Nephron (organoid): ENCODE results near the gene PDILT.

Source experiments
- H3K27ac Mint-ChIP-seq, 3 experiments: 2 replicates each; pipeline ENCODE4 v1.8.0; 2020; ENCODE audit warnings: mixed read lengths in 3 of 3, mild to moderate bottlenecking in 2 of 3, moderate library complexity in 1 of 3
- H3K27me3 Mint-ChIP-seq: 2 replicates; pipeline ENCODE4 v1.8.0; 2021; ENCODE audit warnings: low read depth, mild to moderate bottlenecking, moderate library complexity, mixed read lengths
- H3K36me3 Mint-ChIP-seq: 2 replicates; pipeline ENCODE4 v1.8.0; 2020; ENCODE audit warnings: low read depth, mixed read lengths
- H3K4me1 Mint-ChIP-seq: 2 replicates; pipeline ENCODE4 v1.8.0; 2020; ENCODE audit warnings: mixed read lengths
- H3K4me3 Mint-ChIP-seq, 3 experiments: 2 replicates each; pipeline ENCODE4 v1.8.0; 2020; ENCODE audit warnings: mild to moderate bottlenecking in 3 of 3, mixed read lengths in 3 of 3, moderate library complexity in 2 of 3
- H3K9me3 Mint-ChIP-seq: 2 replicates; pipeline ENCODE4 v1.8.0; 2020; ENCODE audit warnings: mixed read lengths
- CTCF ChIP-seq, 3 experiments: fragments of 200-600 bp; sonication (generic); IDR thresholded peaks; one replicate each; pipeline ENCODE4 v1.5.0; 2021; ENCODE audit warnings: antibody characterized with exemption in 3 of 3; ENCODE audit not compliant: unreplicated experiment in 3 of 3

The PDILT gene

DNA sequence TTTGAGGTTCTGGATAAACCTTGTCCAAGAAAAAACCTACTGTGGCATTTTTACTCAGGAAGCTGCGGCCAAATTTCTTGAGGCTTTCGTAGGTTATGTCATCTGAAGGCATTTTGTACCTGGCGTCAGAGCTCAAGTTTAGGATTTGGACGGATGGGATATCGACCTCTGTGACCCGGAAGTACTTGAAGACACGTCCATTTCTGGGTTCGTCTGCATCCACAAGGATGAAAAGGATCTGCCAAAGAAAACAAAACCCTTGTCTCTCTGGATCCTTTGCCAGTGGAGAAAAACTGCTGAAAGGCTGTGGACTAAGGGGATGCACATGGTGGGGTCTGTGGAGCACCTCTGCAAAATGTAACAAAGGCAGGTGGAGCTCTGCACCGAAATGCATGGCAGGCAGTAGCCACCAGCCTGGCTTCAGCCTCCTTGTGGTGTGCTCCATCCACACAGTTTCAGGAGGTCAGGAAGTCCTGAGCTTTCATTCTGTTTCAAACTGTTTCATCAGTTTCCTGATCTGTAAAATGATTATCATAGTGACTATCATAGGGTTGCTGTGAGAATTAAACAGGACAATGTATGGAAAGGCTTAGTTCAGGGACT, 35.0 kb downstream of the PDILT start:
- Mint-ChIP-seq H3K4me1 (no peaks in the 10 kb centered on the region), H3K27ac (no peak overlapping the region), H3K4me3 (no peak overlapping the region), H3K9me3 (no peaks in the 10 kb centered on the region), H3K36me3 (no peaks in the 10 kb centered on the region), H3K27me3 (peaks cover 12% of the 10 kb centered on the region)
- no peak for TF ChIP-seq CTCF (IDR thresholded peaks at IDR 0.05; ENCODE audit: unreplicated experiment in 3 of 3)

GRCh38 chr16:20364051-20364450, 40.5 kb downstream of the PDILT start:
- H3K9me3 Mint-ChIP-seq: no peaks in the 10 kb centered on the region
- H3K4me1 Mint-ChIP-seq: no peaks in the 10 kb centered on the region

DNA sequence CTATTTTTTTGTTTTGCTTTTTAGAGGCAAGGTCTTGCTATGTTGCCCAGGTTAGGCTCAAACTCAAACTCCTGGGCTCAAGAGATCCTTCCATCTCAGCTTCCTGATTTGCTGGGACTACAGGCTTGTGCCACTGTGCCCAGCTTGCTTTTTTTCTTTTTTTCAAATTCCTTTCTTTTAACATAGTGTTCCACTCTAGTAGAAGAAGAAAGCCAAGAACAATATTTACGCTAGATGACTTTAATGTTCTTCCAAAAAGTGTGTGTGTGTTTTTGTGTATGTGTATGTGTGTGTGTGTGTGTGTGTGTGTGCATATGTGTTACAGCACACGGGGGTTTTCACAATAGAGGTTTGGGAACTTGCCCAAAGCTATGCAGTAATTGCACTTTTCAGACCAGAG, 41.3 kb downstream of the PDILT start:
- no peak overlapping the region for H3K27ac Mint-ChIP-seq
- H3K4me3 Mint-ChIP-seq: no peak overlapping the region
- no peaks in the 10 kb centered on the region for H3K36me3 Mint-ChIP-seq
- H3K4me1 Mint-ChIP-seq: no peaks in the 10 kb centered on the region
- no peaks in the 10 kb centered on the region for H3K9me3 Mint-ChIP-seq
- H3K27me3 Mint-ChIP-seq: peaks cover 11% of the 10 kb centered on the region
- no peak for TF ChIP-seq CTCF (IDR thresholded peaks at IDR 0.05; ENCODE audit: unreplicated experiment in 3 of 3)

More at GRCh38 chr16:20364051-20364450, 40.5 kb downstream of the PDILT start:
- H3K36me3 Mint-ChIP-seq: no peaks in the 10 kb centered on the region
- H3K4me3 Mint-ChIP-seq: no peak overlapping the region
- H3K27me3 Mint-ChIP-seq: peaks cover 12% of the 10 kb centered on the region
- H3K27ac Mint-ChIP-seq: no peak overlapping the region
- no peak for TF ChIP-seq CTCF (IDR thresholded peaks at IDR 0.05; ENCODE audit: unreplicated experiment in 3 of 3)

DNA sequence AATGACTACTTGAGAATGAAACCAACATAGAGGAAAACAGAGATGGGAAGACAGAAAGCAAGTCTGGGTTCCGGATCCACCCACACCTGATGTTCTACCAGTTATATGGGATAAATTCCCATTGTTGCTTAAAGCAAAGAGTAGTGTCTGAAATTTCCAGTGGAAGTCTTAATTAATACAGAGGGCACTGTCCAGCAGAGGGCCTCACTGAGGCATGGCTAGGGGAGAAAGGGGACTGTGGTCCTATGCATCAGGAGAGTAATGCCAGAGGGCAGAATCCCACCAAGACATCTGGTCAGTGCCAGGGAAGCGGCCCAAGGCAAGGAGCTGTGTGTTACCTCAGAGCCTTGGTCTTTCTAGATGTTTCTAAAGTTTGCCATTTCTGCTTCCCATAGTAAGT, 44.5 kb downstream of the PDILT start:
- no peaks in the 10 kb centered on the region for H3K4me1 Mint-ChIP-seq
- H3K36me3 Mint-ChIP-seq: no peaks in the 10 kb centered on the region
- TF ChIP-seq CTCF (IDR thresholded peaks at IDR 0.05; ENCODE audit: unreplicated experiment in 3 of 3): peak in 2 of 3 experiments; percentile 13 to 38
- H3K27ac Mint-ChIP-seq: no peak overlapping the region
- no peak overlapping the region for H3K4me3 Mint-ChIP-seq
- peaks cover 2% of the 10 kb centered on the region for H3K9me3 Mint-ChIP-seq
- peaks cover 4% of the 10 kb centered on the region for H3K27me3 Mint-ChIP-seq

DNA sequence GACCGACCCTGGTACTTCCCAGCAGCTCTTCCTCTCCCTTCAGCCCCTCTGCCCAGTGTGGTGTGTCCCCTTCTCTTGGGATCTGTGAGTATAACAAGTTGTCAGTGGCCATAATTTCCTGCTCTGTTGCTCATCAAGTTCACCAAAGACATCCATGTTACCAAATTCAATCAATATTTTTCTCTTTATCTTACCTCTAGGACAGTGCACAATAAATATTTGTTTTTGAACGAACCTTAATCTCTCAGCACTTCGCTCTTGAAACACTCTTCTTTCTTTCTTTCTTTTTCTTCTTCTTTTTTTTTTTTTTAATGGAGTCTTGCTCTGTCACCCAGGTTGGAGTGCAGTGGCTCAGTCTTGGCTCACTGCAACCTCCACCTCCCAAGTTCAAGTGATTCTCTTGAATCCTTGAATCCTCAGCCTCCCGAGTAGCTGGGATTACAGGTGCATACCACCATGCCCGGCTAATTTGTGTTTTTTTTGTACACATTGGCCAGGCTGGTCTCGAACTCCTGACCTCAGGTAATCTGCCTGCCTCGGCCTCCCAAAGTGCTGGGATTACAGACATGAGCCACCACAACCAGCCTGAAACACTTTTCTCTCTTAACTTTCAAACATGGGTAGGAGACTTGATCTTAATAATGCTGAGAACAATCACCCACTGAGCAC, 49.3 kb downstream of the PDILT start:
- Mint-ChIP-seq H3K27ac (no peak overlapping the region), H3K9me3 (peaks cover 2% of the 10 kb centered on the region), H3K4me1 (no peaks in the 10 kb centered on the region), H3K27me3 (peaks cover 5% of the 10 kb centered on the region), H3K4me3 (no peak overlapping the region), H3K36me3 (no peaks in the 10 kb centered on the region)
- no peak for TF ChIP-seq CTCF (IDR thresholded peaks at IDR 0.05; ENCODE audit: unreplicated experiment in 3 of 3)

DNA sequence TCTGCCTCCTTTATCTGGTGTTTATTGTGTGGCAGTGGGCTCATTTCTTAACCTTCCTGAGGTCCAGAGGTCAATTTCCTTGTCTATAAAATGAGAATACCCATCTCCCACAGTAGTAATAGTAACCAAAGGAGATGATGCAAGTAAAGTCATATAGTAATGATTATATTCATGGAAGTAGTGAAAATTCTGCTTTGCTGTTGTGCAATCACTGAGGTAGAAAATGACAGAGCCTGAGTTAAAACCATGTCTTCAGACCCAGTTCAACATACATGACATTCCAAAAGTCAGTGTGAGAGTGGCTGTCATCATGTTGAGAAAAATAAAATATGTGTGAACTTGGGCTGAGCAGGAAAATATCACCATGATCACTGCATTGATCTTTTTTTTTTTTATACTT, 51.2 kb downstream of the PDILT start:
- peaks cover 2% of the 10 kb centered on the region for H3K9me3 Mint-ChIP-seq
- H3K36me3 Mint-ChIP-seq: no peaks in the 10 kb centered on the region
- no peaks in the 10 kb centered on the region for H3K4me1 Mint-ChIP-seq
- H3K27me3 Mint-ChIP-seq: peaks cover 5% of the 10 kb centered on the region
- TF ChIP-seq CTCF (IDR thresholded peaks at IDR 0.05; ENCODE audit: unreplicated experiment in 3 of 3): no peak
- no peak overlapping the region for H3K27ac Mint-ChIP-seq
- H3K4me3 Mint-ChIP-seq: no peak overlapping the region
